ENCODE results near the gene ALKBH1.

- TF ChIP-seq CTCF (IDR thresholded peaks at IDR 0.05; ENCODE audit: poor library complexity, severe bottlenecking) (no peak), EZH2 (IDR thresholded peaks at IDR 0.05; ENCODE audit: borderline replicate concordance, insufficient read depth, low read length, poor library complexity, severe bottlenecking) (no peak), RAD21 (conservative IDR thresholded peaks at IDR 0.05) (no peak), EP300 (conservative IDR thresholded peaks at IDR 0.05; ENCODE audit: poor library complexity, severe bottlenecking) (no peak), MXI1 (conservative IDR thresholded peaks at IDR 0.05; ENCODE audit: poor library complexity, severe bottlenecking) (no peak), TAF1 (IDR thresholded peaks at IDR 0.05; ENCODE audit: low read depth) (no peak), POLR2AphosphoS5 (IDR thresholded peaks at IDR 0.05) (no peak)
- TF ChIP-seq, protein P1, sequence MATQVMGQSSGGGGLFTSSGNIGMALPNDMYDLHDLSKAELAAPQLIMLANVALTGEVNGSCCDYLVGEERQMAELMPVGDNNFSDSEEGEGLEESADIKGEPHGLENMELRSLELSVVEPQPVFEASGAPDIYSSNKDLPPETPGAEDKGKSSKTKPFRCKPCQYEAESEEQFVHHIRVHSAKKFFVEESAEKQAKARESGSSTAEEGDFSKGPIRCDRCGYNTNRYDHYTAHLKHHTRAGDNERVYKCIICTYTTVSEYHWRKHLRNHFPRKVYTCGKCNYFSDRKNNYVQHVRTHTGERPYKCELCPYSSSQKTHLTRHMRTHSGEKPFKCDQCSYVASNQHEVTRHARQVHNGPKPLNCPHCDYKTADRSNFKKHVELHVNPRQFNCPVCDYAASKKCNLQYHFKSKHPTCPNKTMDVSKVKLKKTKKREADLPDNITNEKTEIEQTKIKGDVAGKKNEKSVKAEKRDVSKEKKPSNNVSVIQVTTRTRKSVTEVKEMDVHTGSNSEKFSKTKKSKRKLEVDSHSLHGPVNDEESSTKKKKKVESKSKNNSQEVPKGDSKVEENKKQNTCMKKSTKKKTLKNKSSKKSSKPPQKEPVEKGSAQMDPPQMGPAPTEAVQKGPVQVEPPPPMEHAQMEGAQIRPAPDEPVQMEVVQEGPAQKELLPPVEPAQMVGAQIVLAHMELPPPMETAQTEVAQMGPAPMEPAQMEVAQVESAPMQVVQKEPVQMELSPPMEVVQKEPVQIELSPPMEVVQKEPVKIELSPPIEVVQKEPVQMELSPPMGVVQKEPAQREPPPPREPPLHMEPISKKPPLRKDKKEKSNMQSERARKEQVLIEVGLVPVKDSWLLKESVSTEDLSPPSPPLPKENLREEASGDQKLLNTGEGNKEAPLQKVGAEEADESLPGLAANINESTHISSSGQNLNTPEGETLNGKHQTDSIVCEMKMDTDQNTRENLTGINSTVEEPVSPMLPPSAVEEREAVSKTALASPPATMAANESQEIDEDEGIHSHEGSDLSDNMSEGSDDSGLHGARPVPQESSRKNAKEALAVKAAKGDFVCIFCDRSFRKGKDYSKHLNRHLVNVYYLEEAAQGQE (IDR thresholded peaks at IDR 0.05; ENCODE audit: borderline replicate concordance), result no peak
Measured at GRCh38 chr14:77682158-77682553, 25.7 kb downstream of the ALKBH1 start.

Measured in neural cell (in vitro differentiated cells).